ENCODE data around the gene PLB1.

PLB1 gene

DNA sequence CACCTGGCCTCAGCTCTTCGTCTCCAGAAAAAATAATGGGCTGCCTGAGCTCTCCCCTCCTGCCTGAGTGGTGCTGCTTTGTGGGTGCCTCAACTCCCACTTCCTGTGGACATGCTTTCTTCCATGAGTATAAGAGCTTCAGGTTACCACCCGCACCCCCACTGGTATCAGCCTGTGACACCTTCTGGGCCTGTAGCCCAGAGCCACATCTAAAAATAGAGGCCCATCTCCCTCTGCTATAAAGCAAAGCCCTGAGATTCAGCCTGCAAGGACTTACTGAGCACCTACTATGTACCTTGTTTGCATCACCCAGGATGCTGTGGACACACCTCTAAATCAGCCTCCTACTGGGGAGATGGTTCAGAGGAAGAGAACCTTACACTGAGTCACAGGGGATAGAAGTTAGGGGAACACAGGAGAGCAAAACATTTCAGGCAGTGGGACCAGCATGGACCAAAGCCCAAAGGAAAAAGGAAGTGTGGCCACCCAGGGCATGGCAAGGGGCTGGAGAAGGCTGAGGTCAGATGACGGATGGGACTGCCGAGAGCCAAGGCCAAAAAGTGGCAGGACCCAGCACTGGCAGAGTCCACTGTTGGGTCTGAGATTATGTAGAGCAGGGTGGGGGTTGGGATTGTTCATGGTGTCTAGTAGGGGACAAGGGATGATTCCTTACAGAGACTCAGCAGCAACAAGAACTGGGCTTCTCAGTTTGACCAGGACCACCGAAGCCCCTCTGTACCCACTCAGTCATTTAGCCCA, 132.0 kb downstream of the PLB1 start:
- no peak for DNase-seq (ENCODE audit: low spot score)

DNA sequence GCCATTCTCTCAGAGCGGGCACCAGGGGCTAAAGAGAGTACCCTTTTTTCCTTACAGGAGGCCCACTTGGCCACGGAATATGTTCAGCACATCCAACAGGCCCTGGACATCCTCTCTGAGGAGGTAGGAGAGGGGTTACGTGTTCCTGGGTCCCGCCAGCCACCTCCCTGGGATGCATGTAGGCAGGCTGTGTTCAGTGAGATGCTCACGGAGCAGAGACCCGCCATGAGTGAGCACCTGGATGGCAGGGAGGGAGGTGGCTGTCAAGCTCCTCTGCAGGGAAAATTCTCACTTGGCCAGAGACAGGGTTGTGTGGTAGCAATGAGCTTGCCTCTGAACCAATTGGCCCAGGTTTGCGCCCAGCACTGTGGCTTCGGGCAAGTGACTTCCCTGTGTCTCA, 132.6 kb downstream of the PLB1 start:
- no peak for DNase-seq (ENCODE audit: low spot score)

DNA sequence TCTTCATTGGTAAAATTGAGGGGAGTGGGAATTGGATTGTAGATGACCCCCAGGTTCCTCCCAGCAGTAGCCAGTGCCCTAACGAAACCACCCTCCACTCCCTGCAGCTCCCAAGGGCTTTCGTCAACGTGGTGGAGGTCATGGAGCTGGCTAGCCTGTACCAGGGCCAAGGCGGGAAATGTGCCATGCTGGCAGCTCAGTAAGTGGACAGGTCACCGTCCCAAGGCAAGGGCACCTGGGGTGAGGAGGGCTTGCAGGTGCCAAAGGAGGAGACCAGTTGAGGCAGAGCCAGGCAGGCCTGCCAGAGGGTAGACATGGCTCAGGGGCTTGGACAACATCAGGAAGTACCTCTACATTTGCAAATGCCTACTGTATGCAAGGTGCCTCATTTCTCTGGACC, 133.1 kb downstream of the PLB1 start:
- DNase-seq (ENCODE audit: low spot score), result no peak

DNA sequence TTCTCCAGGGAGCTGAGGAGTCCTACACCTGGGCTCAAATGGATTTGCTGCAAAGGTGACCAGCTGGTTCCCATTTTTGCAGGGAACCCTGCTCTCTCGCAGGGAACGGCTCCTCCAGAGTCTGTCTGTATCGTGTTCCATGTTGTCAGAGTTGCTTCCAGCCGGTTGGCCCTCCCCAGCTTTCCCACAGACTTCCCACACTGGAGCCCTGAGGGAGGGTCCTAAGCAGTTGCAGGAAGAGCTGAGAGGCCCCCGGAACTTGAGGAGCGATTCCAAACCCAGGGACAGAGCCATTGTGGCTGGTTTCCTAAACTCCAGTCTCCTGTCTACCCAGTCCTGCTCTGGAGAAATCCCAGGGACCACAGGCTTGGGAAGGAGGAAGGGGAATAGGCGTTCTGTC, 134.1 kb downstream of the PLB1 start:
- DNase-seq (ENCODE audit: low spot score), result no peak

DNA sequence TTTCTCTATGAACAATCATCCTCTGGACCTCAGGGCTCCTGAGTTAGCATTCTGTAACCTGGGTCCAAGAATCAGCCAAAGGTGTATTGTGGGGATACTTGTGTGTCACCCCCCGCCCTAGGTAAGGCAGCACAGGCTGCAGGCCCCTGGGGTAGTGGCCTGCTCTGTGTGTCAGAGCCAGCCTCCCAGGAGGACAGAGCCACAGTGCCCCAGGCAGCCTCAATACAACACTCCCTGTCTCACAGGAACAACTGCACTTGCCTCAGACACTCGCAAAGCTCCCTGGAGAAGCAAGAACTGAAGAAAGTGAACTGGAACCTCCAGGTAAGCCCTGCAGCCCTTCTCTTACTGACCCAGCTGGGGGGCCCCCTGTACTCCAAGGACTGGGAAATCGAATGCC, 134.5 kb downstream of the PLB1 start:
- no peak for DNase-seq (ENCODE audit: low spot score)

DNA sequence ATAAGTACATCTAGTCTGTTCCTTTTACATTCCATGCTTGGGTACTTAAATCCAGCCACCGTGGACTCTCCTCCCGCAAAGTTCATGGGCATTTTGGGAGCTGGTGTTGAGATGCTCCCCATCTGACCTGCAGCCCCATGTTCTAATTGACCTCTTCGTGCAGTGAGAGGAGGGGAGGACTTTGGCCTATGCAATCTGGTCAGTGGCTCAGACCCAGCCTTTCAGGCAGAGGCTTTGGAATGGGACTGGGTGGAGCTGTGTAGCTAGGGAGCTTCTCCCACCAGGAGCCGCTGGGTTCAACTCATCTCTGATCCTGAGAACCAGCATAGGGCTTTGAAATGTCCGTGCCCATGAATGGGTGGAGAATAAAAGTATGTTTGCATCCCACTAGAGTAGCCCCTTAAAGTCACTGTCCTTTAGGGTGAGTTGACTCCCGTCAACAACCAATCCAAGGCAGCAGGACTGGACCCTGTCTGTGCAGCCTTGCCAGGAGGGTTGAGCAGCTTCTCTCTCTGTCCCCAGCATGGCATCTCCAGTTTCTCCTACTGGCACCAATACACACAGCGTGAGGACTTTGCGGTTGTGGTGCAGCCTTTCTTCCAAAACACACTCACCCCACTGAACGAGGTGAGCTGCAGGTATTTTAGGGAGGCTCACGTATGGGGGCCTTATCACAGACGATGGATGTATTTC, 135.8 kb downstream of the PLB1 start:
- no peak for DNase-seq (ENCODE audit: low spot score)

DNA sequence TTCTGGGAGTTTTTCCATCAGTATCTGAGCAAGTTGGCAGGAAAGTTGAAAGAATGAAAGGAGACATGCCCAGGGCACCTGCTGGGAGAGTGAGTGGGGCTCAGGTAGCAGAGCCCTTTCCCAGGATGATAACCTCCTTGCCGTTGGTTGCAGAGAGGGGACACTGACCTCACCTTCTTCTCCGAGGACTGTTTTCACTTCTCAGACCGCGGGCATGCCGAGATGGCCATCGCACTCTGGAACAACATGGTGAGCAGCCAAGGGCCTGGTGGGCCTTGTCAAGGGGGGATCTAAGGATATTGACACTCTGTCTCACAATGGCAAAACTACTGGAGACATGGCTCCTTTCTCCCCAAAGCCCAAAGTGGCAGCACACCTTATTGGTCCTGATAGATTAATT, 136.9 kb downstream of the PLB1 start:
- DNase-seq (ENCODE audit: low spot score), result no peak

DNA sequence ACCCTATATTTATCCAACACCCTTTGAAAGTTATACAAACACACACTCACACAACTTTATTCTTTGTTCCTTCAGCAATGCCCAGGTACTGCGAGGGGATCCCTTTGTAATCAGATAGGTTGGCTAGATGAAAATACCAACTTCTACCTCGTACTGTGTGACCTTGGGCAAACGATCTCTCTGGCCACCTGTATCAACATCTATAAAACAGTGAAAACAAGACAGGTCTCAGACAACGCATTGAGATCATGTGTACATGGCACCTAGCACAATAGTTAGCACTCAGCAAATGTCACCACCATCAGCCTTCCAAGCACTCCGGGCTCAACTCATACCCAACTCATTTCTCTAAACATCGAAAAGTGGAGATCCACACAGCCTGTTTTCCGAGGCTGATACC, 137.3 kb downstream of the PLB1 start:
- no peak for DNase-seq (ENCODE audit: low spot score)

DNA sequence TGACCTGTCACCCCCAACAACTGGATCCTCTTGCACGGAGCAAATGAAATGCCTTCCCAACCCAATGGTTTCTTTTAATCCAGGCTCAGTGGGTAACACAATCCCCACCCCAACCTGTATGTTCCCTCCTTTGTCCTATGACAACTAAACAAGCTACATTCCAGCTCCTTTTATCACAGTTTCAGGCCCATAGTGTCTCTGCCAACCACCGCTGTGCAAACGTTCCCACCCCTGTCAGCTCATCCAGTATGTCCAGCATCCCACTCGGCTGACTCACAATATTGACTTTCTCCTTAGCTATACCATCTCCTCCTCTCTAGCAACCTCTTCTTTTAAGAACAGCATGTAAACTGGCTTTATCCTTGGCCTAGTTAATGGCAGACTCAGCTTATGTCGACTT, 137.9 kb downstream of the PLB1 start:
- DNase-seq (ENCODE audit: low spot score), result no peak

DNA sequence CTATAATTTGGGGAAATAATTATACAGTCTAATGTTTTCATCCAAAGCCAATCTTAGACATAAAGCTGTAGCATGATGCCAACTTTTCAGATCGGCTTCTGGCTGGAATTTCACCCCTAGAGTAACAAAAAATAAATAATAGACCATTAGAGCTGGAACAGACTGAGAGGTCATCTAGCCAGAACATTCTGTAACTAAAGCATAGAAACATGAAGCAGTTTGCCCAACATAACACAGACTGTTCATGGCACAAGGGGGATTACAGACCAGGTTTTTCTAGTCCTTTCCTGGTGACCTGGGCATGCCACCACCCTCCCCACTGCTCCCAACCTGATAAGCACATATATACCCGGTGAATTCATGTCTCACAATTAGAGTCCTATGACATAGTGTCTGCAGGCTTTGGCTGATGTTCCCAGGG, 139.3 kb downstream of the PLB1 start:
- no peak for DNase-seq (ENCODE audit: low spot score)

DNA sequence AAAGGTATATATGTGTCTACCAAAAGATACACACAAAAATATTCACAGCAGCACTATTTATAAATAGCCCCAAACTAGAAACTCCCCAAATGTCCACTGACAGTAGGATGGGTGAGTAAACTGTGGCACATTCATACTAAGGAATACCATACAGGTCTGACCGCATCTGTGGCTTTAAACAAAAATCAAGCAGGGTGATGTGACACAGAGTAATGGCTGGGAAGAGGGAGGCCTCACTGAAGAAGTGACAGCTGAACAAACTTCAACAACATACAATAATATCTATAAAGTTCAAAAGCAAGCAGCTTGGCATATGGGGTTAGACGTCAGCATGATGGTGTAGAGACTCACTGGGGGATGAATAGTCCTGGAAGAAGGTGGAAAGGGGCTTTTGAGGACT, 140.6 kb downstream of the PLB1 start:
- DNase-seq (ENCODE audit: low spot score), result no peak

DNA sequence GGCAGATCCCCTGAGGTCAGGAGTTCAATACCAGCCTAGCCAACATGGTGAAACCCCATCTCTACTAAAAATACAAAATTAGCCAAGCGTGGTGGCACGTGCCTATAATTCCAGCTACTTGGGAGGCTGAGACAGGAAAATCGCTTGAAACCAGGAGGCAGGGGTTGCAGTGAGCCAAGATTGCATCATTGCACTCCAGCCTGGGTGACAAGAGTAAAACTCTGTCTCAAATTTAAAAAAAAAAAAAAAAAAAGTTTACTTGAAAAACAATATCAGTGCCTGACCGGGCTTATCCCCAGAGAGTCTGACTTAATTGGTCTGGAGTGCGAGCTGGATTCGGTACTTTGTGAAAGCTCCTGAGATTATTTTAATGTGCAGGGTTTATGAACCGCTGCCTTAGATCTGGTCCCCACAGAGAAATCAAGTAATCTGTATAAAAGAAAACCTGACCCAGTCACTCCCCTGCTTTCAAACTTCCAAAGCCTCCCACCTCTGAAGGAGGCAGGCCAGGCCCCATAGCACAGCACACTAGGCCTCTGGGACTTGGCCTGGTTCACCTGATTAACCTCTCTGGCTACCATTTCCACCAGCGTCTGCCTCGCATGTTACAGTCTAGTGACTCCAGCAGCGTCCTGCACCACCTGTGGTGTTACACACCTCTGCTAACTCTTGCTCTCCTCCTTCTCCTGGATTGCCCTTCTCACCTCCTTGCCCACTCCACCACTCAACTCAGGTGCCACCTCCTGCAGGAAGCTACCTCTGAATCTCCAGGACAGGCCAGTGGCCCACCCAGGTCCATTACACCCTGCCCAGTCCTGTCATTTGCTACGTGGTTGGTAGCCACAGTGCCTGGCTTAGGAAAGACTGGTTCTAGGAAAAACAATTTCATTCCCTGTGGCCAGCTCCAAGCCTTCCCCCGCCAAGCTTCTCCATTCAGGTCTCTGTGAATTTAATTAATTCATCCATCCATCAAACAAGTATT, 141.5 kb downstream of the PLB1 start:
- DNase-seq (ENCODE audit: low spot score), result no peak

DNA sequence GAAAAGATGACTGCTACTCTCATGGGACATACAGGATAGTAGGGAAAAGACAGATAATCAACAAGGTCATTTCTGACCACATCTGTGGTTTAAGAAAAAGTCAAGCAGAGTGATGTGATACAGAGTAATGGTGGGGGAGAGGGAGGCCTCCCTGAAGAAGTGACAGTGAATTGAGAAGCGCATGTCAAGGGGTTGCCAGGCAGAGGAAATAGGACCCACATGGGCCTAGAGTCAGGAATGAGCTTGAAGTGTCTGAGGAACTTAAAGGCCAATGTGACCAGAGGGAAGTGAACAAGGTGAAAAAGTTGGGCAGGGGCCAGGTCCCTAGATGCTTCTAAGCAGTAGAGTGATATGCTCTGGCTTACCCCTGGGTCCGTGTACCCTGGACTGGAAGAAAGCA, 142.2 kb downstream of the PLB1 start:
- no peak for DNase-seq (ENCODE audit: low spot score)

DNA sequence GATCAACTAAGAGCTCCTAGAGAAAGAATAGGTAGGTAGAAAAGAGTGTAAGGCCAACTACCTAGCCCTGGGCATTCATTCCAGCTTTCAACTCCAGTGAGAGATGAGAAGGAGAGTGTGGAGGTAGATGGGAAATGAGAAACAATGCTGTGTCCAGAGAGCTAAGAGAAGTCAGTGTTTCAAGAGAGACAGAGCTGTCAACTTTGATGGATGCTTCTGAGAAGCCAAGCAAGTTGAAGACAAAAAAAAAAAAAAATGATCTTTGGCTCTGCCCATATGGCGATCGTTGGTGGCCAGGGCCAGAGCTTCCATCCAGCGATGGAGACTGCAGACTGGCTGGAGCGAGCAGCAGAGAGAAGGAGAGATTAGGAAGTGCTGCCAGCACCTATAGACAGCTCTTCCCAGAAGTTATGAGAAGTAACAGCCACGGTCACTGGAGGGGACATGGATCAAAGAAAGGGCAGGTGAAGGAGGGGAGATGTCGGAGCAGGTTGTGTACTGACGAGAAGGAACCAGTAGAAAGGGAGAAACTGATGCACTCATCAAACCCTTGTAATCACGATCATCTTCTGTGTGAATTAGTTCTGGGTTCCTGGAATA, 143.3 kb downstream of the PLB1 start:
- no peak for DNase-seq (ENCODE audit: low spot score)

DNA sequence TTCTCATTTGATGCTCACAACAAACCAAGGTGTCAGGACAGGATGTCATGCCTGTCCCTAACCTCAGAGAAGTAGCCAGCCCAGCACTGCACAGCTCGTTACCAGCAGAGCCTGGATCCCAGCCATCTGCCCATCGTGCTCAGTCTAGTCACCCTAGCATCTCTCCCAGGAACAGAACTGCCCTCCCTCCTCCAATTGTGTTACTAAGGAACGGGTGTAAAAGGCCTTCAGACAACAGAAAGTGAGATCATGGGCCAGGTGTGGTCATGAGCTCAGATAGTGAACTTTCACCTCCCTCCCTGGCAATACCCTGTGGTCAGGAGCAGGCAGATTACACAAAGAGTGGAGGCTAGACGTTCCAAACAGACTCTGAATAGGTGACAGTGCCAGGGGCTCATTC, 144.0 kb downstream of the PLB1 start:
- DNase-seq (ENCODE audit: low spot score), result no peak

DNA sequence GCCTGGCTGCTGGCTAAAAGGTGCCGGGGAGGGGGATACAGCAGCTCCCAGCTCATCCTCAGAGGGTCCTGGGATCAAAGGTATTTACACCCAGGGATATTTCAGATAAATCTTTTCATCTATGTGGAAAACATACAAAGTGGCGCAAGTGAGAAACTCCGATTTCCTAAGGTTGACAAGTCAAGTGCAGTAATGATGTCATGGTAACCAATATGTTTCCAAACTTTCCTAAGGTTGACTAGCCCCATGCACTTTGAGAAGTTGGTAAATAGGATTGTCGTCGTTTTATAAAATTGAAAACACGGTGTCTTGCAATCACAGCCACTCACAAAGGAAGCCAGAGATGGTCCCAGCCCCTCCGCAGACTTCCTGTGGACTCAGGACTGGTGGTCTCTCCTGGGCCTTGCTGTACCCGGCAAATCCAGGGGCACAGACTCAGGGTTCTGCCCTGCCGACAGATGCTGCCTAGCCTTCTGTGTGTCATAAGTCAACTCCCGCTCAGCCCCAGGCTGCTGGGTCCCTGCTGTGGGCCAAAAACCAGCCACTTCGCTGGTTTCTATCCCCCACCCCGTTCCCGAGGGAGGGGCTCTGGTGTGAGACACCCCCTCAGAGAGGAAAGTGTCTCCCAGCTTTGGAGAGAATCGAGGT, 144.5 kb downstream of the PLB1 start:
- no peak for DNase-seq (ENCODE audit: low spot score)

DNA sequence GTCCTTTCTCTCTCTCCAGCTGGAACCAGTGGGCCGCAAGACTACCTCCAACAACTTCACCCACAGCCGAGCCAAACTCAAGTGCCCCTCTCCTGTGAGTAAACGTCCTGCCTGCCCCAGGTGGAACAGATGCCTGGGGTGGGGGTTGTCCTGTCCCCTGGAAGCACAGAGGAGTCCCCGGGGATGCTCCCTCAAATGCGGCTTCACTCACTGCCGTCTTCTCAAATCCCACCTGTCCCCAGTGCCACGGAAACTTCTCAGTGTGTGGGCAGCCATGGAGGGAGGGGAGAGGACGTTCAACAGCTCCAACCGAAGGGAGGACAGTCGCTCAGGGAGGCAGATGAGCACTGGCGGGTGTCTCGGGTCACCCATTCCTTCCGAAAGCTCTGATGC, 145.0 kb downstream of the PLB1 start:
- DNase-seq (ENCODE audit: low spot score), result no peak

DNA sequence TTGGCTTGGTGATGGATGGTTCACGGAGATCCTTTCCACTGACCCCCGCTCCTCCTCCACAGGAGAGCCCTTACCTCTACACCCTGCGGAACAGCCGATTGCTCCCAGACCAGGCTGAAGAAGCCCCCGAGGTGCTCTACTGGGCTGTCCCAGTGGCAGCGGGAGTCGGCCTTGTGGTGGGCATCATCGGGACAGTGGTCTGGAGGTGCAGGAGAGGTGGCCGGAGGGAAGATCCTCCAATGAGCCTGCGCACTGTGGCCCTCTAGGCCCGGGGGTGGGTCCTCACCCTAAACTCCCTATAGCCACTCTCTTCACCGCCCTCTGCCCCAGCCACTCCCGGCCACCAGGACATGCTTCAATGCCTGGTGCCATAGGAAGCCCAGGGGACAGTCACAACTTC, 146.9 kb downstream of the PLB1 start:
- DNase-seq (ENCODE audit: low spot score), result no peak

DNA sequence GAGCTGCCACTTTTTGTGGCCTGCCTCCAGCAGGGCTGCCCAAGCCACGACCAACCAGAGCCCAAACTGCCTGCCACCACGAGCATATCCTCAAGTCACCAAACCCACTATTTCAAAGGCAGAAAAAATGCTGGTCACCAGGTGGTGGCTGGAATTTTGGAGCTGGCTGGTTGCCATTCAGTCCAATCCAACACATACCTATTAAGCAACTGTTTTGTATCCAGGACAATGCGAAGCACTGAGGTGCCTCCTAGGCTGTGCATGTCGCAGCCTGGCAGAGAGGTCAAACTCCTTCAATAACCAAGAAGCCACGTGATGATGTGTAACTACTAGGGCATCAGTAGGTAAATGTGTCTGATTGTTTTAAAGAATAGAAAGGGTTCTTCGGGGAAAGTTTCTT, 147.5 kb downstream of the PLB1 start:
- no peak for DNase-seq (ENCODE audit: low spot score)

DNA sequence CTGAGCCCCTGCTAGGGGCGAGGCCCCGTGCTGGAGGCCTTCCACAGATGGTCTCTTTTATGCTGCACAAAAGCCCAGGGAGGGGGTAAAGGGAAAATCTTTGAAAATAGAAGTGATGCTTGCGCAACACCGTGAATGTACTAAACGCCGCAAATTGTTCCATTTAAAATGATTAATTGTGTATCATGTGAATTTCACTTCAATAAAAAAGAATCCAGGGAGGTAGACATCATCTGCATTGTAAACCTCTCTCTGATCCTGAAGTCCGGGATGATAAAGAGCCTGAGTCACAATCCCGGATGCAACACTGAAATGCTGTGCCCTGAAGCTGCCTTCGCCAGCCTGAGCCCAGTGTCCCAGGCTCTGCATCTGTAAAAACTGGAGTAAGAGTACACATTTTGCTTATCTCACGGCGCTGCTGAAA, 148.1 kb downstream of the PLB1 start:
- DNase-seq (ENCODE audit: low spot score), result no peak

DNA sequence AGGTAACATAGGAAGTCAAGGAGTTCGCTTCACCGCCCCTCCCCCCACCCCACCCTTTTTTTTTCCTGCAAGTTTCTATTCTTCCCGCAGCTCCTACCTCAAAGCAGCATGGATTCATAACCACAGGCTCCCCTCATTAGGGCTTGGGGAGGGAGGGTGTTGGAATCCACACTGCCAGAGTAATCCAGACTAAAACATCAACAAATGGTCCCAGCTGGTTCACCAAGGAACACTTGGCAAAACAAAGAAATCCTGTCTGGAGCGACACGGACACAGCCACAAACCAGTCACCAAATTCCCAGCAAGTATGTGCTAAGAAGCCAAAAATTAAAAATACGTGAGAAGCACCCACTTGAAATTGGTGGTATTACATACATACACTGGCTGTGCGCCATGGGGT, 148.9 kb downstream of the PLB1 start:
- DNase-seq (ENCODE audit: low spot score), result no peak

DNA sequence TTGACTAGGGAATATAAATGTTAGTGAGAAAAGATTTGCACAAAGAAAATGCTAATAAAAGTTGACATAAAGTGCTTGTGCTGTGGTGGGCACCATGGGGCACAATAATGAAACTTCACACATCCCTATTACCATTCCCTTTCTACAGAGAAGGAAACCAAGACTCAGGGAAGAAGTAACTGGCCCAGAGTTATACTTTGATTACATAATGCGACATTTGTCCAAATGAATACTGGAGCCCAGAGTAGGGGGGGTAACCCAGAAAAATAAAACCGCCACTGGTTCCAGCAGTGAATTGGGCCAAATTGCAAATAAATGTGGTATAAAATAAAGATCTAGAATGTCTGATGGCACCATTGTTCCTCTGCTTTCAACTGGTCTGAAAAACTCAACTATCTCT, 149.7 kb downstream of the PLB1 start:
- no peak for DNase-seq (ENCODE audit: low spot score)
